GM18861 (cell line): ENCODE measurements around the gene RFC3.
"Not testable (repeated sequence)": the region's sequence is repeated elsewhere in the genome, so short reads cannot be mapped to it uniquely, and the experiment has no call there.

Experiments used
- ATAC-seq: cut with Tn5 transposase; IDR thresholded peaks from one replicate; pipeline ENCODE4 v1.9.1; 2021; ENCODE audit not compliant: unreplicated experiment

The RFC3 gene

GRCh38 chr13:33817901-33818706 lies at the start of gene RFC3:
Gene RFC3, plus strand, starts transcription at chr13:33818149. Its CDS starts 30 bp downstream, at chr13:33818179.
- peak; percentile 80 for ATAC-seq

- no peak for ATAC-seq
Measured at GRCh38 chr13:33771296-33771695, 46.7 kb upstream of the RFC3 start.

DNA sequence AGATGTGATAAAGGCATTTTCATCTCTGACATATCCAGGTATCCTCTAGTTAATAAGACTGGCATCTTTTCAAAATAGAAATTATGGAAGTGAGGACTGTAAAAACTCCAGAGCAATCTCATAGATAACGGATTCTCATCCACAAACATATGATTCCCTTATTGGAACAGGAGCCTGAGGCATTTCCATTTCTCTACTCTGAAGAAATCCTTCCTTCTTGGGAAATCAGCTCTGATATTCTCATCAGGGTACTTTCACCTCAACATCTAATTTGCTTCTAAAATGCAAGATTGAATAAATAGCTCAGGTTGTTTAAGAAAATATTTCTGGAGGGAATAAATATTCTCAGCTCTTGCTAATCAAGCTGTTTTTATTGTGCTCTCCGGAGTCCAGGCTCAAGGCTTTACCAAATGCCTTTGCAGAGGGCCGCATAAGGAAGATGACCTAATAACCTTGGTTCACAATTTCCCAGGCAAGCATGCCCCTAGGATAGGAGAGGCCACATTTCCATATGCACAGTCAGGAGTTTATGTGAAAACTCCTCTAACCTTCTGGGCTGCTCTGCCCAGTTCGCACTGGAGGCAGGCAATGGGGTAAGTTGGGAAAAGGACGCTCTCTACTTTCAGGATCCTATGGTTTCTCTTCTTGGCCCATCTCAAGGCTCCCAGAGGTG lies 44.0 kb upstream of the RFC3 start:
- no peak for ATAC-seq

- no peak for ATAC-seq
Measured at GRCh38 chr13:33775339-33776108, 42.4 kb upstream of the RFC3 start.

- ATAC-seq = no peak
Measured at GRCh38 chr13:33776239-33776881, 41.6 kb upstream of the RFC3 start.

DNA sequence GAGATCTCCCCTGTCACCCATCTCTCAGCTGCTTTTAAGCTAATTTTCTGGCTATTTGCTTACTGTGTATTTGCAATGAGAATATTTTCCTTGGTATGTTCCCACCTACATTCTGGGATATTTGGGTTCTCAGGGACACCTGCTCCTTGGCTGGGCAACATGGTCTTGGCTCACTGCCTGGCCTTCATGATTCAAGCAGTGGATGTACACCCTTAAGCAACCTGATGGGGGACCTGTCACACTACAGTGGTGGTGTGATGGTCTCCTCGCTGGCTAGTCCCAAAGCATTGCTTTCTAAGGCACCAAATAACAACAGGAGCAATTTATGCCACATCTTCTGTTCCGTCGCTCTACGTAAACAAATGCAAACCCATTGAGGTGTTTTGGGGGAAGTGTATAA lies 35.3 kb upstream of the RFC3 start:
- ATAC-seq = no peak

GRCh38 chr13:33783212-33783611 lies 34.7 kb upstream of the RFC3 start:
- ATAC-seq = not testable (repeated sequence)

DNA sequence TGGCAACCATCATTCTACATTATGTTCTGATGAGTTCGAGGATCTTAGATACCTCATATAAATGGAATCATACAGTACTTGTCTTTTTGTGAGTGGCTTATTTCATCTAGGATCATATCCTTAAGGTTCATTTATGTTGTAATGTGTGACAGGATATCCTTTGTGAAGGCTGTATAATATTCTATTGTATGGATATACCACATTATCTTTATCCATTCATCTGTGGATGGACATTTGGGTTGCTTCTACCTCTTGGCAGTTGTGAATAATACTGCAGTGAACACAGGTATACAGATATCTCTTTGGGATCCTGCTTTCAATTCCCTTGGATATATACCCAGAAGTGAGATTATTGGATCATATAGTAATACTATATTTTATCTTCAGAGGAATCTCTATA lies 33.2 kb upstream of the RFC3 start:
- no peak for ATAC-seq

DNA sequence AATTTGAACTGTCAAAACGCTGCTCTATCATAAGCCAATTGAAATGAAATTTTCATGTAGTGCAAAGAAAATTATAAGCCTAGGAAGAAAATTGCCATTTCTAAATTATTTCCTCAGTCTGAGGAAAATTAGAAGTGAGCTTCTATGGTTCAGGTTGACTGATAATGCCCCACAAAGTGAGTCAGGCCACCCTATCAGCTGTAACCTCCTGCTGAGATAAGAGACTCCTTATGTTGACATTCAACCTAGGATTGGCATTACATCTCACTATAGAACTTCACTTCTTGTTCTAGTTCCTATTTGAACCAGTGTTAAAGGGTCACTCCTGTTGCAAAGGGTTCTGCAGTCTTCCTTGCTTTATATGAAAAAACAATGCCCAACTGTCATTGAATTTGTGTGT lies 32.6 kb upstream of the RFC3 start:
- ATAC-seq = no peak

GRCh38 chr13:33787051-33787591 lies 30.8 kb upstream of the RFC3 start:
- ATAC-seq = peak; percentile 55

- ATAC-seq = no peak
Measured at GRCh38 chr13:33789066-33789606, 28.8 kb upstream of the RFC3 start.

DNA sequence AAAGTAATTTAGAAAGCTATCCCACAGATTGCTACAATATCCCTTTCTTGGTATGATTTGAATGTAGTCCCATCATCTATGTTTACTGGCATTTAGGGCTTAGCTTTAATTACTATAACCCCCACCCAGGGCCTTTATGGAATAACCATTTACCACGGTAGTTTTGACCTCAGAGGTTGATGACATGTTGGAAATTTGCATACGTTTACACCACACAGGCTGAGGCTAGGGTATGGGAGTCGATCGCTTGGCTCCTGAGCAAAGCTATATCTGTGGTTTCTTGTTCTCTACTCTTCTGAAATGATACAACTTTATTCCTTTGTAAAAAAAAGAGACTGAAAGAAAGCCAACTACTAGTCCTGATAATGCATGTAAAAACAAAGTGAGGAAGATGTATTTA lies 28.2 kb upstream of the RFC3 start:
- ATAC-seq = no peak

GRCh38 chr13:33793726-33794125 lies 24.2 kb upstream of the RFC3 start:
- no peak for ATAC-seq

DNA sequence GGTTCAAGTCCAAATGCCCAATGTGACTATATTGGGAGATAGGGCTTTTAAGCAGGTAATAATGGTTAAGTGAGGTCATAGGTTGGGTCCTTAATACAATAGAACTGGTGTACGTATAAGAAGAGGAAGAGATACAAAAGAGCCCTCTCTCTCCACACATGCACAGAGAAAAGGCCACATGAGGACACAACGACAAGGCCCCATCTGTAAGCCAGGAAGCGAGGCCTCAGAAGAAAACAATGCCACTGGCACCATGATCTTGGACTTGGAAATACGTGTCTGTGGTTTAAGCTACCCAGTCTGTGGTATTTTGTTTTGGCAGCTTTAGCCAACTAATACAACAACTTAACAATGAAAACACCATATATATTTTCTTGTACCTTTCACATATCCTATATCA lies 23.4 kb upstream of the RFC3 start:
- ATAC-seq = no peak

DNA sequence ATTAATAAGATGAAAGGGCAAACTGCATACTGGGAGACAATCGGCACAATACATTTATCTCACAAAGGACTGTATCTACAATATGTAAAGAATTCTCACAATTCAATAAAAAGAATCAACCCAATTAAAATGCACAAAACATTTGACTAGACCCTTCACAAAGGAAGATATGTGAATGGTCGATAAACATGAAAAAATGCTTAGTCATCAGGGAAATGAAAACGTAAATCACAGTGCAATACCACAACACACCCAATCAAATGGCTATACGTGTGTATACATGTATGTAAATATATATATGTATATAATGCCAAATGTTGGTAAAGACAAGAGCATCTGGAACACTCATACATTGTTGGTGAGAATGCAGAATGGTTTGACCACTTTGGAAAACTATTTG lies 21.9 kb upstream of the RFC3 start:
- ATAC-seq = no peak

GRCh38 chr13:33797622-33798021 lies 20.3 kb upstream of the RFC3 start:
- ATAC-seq = no peak

DNA sequence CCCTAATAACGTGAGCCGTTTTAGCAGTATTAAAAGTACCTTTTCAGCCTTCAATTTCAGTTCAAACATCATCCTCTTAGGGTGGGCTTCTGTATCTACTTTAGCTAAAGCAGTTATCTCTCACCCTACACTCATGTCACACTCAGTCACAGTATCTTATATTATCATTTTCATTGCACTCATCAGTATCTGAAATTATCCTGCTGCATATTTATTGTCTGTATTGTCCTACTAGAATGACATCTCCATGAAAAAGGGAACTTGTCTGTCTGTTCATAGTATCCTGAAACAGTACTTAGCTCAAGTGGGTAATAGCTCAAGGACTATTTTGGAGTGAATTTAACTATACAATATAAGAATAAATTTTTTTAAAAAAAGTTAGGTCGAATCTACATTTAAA lies 19.9 kb upstream of the RFC3 start:
- ATAC-seq = no peak

GRCh38 chr13:33799950-33800592 lies 17.9 kb upstream of the RFC3 start:
- no peak for ATAC-seq

- no peak for ATAC-seq
Measured at GRCh38 chr13:33800646-33801186, 17.2 kb upstream of the RFC3 start.
